GM21723 (cell line): Measurements from ENCODE around the gene ABCC5.
"Not testable (repeated sequence)": the region's sequence is repeated elsewhere in the genome, so short reads cannot be mapped to it uniquely, and the experiment has no call there.

ENCODE experiments used
- ATAC-seq: cut with Tn5 transposase; IDR thresholded peaks from one replicate; pipeline ENCODE4 v1.9.1; 2021; ENCODE audit warnings: mild to moderate bottlenecking, moderate library complexity; ENCODE audit not compliant: unreplicated experiment

Gene ABCC5

GRCh38 chr3:184017672-184018423 is at the start of gene ABCC5:
ABCC5 (minus strand) TSS chr3:184017884; CDS start chr3:184014392, 3,492 bp downstream.
- peak; percentile 98 for ATAC-seq

GRCh38 chr3:184066211-184066610 is 48.5 kb upstream of the ABCC5 start:
- ATAC-seq, result no peak

GRCh38 chr3:184062637-184063036 is 45.0 kb upstream of the ABCC5 start:
- no peak for ATAC-seq

- ATAC-seq, result no peak
Measured at GRCh38 chr3:184059424-184059823, 41.7 kb upstream of the ABCC5 start.

GRCh38 chr3:184058029-184058428 is 40.3 kb upstream of the ABCC5 start:
- no peak for ATAC-seq

- ATAC-seq, result no peak
Measured at GRCh38 chr3:184052767-184053166, 35.1 kb upstream of the ABCC5 start, which contains the start of gene HTR3C. HTR3C (plus strand) TSS chr3:184053047; CDS start chr3:184053081, 34 bp downstream.

- ATAC-seq, result no peak
Measured at GRCh38 chr3:184050217-184050847, 32.6 kb upstream of the ABCC5 start.

- no peak for ATAC-seq
Measured at GRCh38 chr3:184045995-184046394, 28.3 kb upstream of the ABCC5 start.

GRCh38 chr3:184042617-184043016 is 24.9 kb upstream of the ABCC5 start:
- no peak for ATAC-seq

GRCh38 chr3:184040010-184040409 is 22.3 kb upstream of the ABCC5 start:
- no peak for ATAC-seq

GRCh38 chr3:184039414-184039813 is 21.7 kb upstream of the ABCC5 start:
- ATAC-seq, result no peak

GRCh38 chr3:184038307-184038706 is 20.6 kb upstream of the ABCC5 start:
- ATAC-seq, result not testable (repeated sequence)

GRCh38 chr3:184037816-184038215 is 20.1 kb upstream of the ABCC5 start:
- no peak for ATAC-seq

- no peak for ATAC-seq
Measured at GRCh38 chr3:184031187-184031792, 13.6 kb upstream of the ABCC5 start, which contains the start of gene HTR3D. HTR3D (plus strand) TSS chr3:184031742; CDS start chr3:184031742, 0 bp downstream.

- ATAC-seq, result no peak
Measured at GRCh38 chr3:184030536-184030935, 12.9 kb upstream of the ABCC5 start.

GRCh38 chr3:184029443-184029842 is 11.8 kb upstream of the ABCC5 start:
- ATAC-seq, result no peak

- not testable (repeated sequence) for ATAC-seq
Measured at GRCh38 chr3:184028275-184028890, 10.7 kb upstream of the ABCC5 start.

- not testable (repeated sequence) for ATAC-seq
Measured at GRCh38 chr3:184025256-184025655, 7.6 kb upstream of the ABCC5 start.

- no peak for ATAC-seq
Measured at GRCh38 chr3:184022323-184022722, 4.6 kb upstream of the ABCC5 start.

GRCh38 chr3:184018424-184018973 is 815 bp upstream of the ABCC5 start:
- ATAC-seq, result no peak
